Right lobe of liver (tissue), 4 donors: ENCODE data around the gene NCKAP1.

ENCODE experiments used
- POLR2A ChIP-seq: fragments of 450-650 bp; IDR thresholded peaks from one replicate; pipeline ENCODE4 v1.6.1; 2017; ENCODE audit warnings: antibody characterized with exemption, mild to moderate bottlenecking
- TF ChIP-seq, protein P1 (sequence below), 4 donors: fragments of 200-600 bp in 3 of 4; fragments of 450-650 bp in 1 of 4; IDR thresholded peaks; one replicate each; pipeline versions ENCODE4 v1.5.1 to v1.8.0; 2016 to 2022; ENCODE audit warnings: antibody characterized with exemption in 4 of 4, mild to moderate bottlenecking in 2 of 4
- donor health status: DM: no; HTN: no; CAD: no.
- donor health status: DM: no; HTN: no; CAD: no.
- donor health status: DM: no; HTN: yes; CAD: no.

DNA sequence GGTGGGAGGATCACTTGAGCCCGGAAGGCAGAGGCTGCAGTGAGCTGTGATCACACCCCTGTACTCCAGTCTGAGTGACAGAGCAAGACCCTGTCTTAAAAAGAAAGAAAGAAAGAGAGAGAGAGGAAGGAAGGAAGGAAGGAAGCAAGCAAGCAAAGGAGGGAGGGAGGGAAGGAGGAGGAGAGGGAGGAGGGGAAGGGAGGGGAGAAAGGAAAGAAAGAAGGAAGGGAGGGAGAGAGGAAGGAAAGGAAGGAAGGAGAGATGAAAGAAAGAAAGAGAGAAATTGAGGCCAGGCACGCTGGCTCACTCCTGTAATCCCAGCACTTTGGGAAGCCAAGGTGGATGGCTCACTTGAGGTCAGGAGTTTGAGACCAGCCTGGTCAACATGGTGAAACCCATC is 2.3 kb upstream of the NCKAP1 start:
- no peak for TF ChIP-seq POLR2A
- TF ChIP-seq, protein P1, sequence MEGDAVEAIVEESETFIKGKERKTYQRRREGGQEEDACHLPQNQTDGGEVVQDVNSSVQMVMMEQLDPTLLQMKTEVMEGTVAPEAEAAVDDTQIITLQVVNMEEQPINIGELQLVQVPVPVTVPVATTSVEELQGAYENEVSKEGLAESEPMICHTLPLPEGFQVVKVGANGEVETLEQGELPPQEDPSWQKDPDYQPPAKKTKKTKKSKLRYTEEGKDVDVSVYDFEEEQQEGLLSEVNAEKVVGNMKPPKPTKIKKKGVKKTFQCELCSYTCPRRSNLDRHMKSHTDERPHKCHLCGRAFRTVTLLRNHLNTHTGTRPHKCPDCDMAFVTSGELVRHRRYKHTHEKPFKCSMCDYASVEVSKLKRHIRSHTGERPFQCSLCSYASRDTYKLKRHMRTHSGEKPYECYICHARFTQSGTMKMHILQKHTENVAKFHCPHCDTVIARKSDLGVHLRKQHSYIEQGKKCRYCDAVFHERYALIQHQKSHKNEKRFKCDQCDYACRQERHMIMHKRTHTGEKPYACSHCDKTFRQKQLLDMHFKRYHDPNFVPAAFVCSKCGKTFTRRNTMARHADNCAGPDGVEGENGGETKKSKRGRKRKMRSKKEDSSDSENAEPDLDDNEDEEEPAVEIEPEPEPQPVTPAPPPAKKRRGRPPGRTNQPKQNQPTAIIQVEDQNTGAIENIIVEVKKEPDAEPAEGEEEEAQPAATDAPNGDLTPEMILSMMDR (IDR thresholded peaks at IDR 0.05) = no peak
